GM23338 (cell line): ENCODE data around the gene ACY1. TPM values are rescaled to one million over a fixed set of nuclear protein-coding genes. Genes with fewer than 3 reads are reported as not detected.

ENCODE experiments used
- ATAC-seq: fragments of 200-7000 bp; cut with Tn5 transposase; 3 replicates; pipeline ENCODE4 v1.9.1; 2020
- DNase-seq: peaks from one replicate; pipeline ENCODE4 v3.0.0-alpha.2; 2015; ENCODE audit warnings: low spot score
- H2AFZ ChIP-seq: fragments of 200-600 bp; sonication (generic); 2 replicates; pipeline ENCODE4 v1.8.0; 2016; ENCODE audit warnings: antibody characterized with exemption, mild to moderate bottlenecking, moderate library complexity
- H3F3A ChIP-seq: fragments of 200-600 bp; sonication (generic); replicated peaks from 2 replicates; pipeline ENCODE4 v1.8.0; 2017; ENCODE audit warnings: antibody characterized with exemption, mixed run types, low read depth
- H3K27ac ChIP-seq: fragments of 200-600 bp; sonication (generic); 2 replicates; pipeline ENCODE4 v1.6.1; 2016; ENCODE audit warnings: low read depth
- H3K27me3 ChIP-seq: fragments of 200-600 bp; sonication (generic); 2 replicates; pipeline ENCODE4 v1.8.0; 2016; ENCODE audit warnings: mild to moderate bottlenecking, mixed run types, moderate library complexity; ENCODE audit not compliant: insufficient read depth
- H3K36me3 ChIP-seq: fragments of 200-600 bp; sonication (generic); 2 replicates; pipeline ENCODE4 v1.8.0; 2016; ENCODE audit warnings: mild to moderate bottlenecking; ENCODE audit not compliant: insufficient read depth
- H3K4me1 ChIP-seq: fragments of 200-600 bp; sonication (generic); 2 replicates; pipeline ENCODE4 v1.8.0; 2016; ENCODE audit warnings: mild to moderate bottlenecking, moderate library complexity; ENCODE audit not compliant: insufficient read depth
- H3K4me2 ChIP-seq: fragments of 200-600 bp; sonication (generic); 2 replicates; pipeline ENCODE4 v1.7.1; 2017; ENCODE audit warnings: mixed run types
- H3K4me3 ChIP-seq: fragments of 200-600 bp; sonication (generic); 2 replicates; pipeline ENCODE4 v1.6.1; 2016; ENCODE audit warnings: mixed run types
- H3K79me2 ChIP-seq: fragments of 200-600 bp; sonication (generic); replicated peaks from 2 replicates; pipeline ENCODE4 v1.8.0; 2017; ENCODE audit warnings: mild to moderate bottlenecking; ENCODE audit not compliant: insufficient read depth
- H3K9me2 ChIP-seq: fragments of 200-600 bp; sonication (generic); 2 replicates; pipeline ENCODE4 v1.8.0; 2017; ENCODE audit not compliant: insufficient read depth
- H4K20me1 ChIP-seq: fragments of 200-600 bp; sonication (generic); replicated peaks from 2 replicates; pipeline ENCODE4 v1.8.0; 2017; ENCODE audit warnings: mild to moderate bottlenecking; ENCODE audit not compliant: insufficient read depth
- H3K27ac Mint-ChIP-seq: 2 replicates; pipeline ENCODE4 v1.8.0; 2020; ENCODE audit warnings: inconsistent platforms, mild to moderate bottlenecking, moderate library complexity, mixed read lengths
- H3K27me3 Mint-ChIP-seq: 3 replicates; pipeline ENCODE4 v1.8.0; 2022; ENCODE audit warnings: low read depth, mild to moderate bottlenecking, moderate library complexity, mixed read lengths, inconsistent platforms; ENCODE audit not compliant: insufficient read depth, poor library complexity
- H3K36me3 Mint-ChIP-seq: 3 replicates; pipeline ENCODE4 v1.8.0; 2021; ENCODE audit warnings: low read depth, mild to moderate bottlenecking, inconsistent platforms, moderate library complexity, mixed read lengths
- H3K4me1 Mint-ChIP-seq: 3 replicates; pipeline ENCODE4 v1.8.0; 2020; ENCODE audit warnings: mild to moderate bottlenecking, inconsistent platforms, mixed read lengths
- H3K4me3 Mint-ChIP-seq: 3 replicates; pipeline ENCODE4 v1.8.0; 2021; ENCODE audit warnings: moderate library complexity, mild to moderate bottlenecking, inconsistent platforms, mixed read lengths
- H3K9me3 Mint-ChIP-seq: 3 replicates; pipeline ENCODE4 v1.8.0; 2020; ENCODE audit warnings: moderate library complexity, mild to moderate bottlenecking, inconsistent platforms, mixed read lengths
- CREB1 ChIP-seq: fragments of 250-450 bp; sonication (Bioruptor Pico); IDR thresholded peaks from 2 replicates; pipeline ENCODE4 v1.5.0; 2020; ENCODE audit warnings: low read depth, mild to moderate bottlenecking, moderate library complexity
- EZH2 ChIP-seq: fragments of 200-600 bp; sonication (generic); IDR thresholded peaks from one replicate; pipeline ENCODE4 v1.8.0; 2017; ENCODE audit warnings: antibody characterized with exemption, mild to moderate bottlenecking, low read depth; ENCODE audit not compliant: unreplicated experiment
- EZH2phosphoT487 ChIP-seq: fragments of 200-600 bp; sonication (generic); IDR thresholded peaks from one replicate; pipeline ENCODE4 v1.8.1; 2018; ENCODE audit warnings: antibody characterized with exemption; ENCODE audit not compliant: unreplicated experiment
- JUNB ChIP-seq: IDR thresholded peaks from one replicate; pipeline ENCODE4 v1.6.1; 2016; ENCODE audit warnings: antibody characterized with exemption; ENCODE audit not compliant: unreplicated experiment
- NANOG ChIP-seq: IDR thresholded peaks from 2 replicates; pipeline ENCODE4 v1.6.1; 2016; ENCODE audit warnings: antibody characterized with exemption, borderline replicate concordance
- POLR2AphosphoS5 ChIP-seq: IDR thresholded peaks from 2 replicates; pipeline ENCODE4 v1.6.1; 2016; ENCODE audit warnings: antibody characterized with exemption, low read depth
- ZNF114 ChIP-seq: fragments of 250-450 bp; sonication (Bioruptor Pico); IDR thresholded peaks from 2 replicates; pipeline ENCODE4 v1.5.0; 2020; ENCODE audit warnings: mild to moderate bottlenecking, moderate library complexity
- ZNF331 ChIP-seq: fragments of 250-450 bp; sonication (Bioruptor Pico); IDR thresholded peaks from 2 replicates; pipeline ENCODE4 v1.5.0; 2020; ENCODE audit warnings: low read depth, mild to moderate bottlenecking, moderate library complexity
- polyA plus RNA-seq: library from polyadenylated mRNA; unstranded; fragments of >200 nt; fragmentation: Nextera tagmentation; extraction: Ambion mirVana; gene quantifications from 2 replicates; pipeline ENCODE4 v1.2.1, GENCODE V29; 2016
- total RNA-seq: library from RNA; depleted of rRNA; stranded (reverse); fragments of >200 nt; shearing (Covaris generic); gene quantifications from 2 replicates; pipeline ENCODE4 v1.2.3, GENCODE V29; 2014
- TF ChIP-seq, protein P1 (sequence below), 2 experiments: fragments of 200-600 bp in 1 of 2; sonication (generic) in 1 of 2; conservative IDR thresholded peaks; 2 replicates each; pipeline versions ENCODE4 v1.5.1 to v1.6.1; 2016 to 2017; ENCODE audit warnings: antibody characterized with exemption in 2 of 2, low read depth in 2 of 2, mild to moderate bottlenecking in 2 of 2, moderate library complexity in 1 of 2
- TF ChIP-seq, protein P2 (sequence below): fragments of 250-450 bp; sonication (Bioruptor Pico); IDR thresholded peaks from 2 replicates; pipeline ENCODE4 v1.5.0; 2020; ENCODE audit warnings: mild to moderate bottlenecking, moderate library complexity
- TF ChIP-seq, protein P3 (sequence below): IDR thresholded peaks from one replicate; pipeline ENCODE4 v1.6.1; 2018; ENCODE audit warnings: antibody characterized with exemption; ENCODE audit not compliant: unreplicated experiment
- TF ChIP-seq, protein P4 (sequence below): IDR thresholded peaks from 2 replicates; pipeline ENCODE4 v1.6.1; 2016; ENCODE audit warnings: antibody characterized with exemption

The ACY1 gene
- total and polyA plus RNA-seq, 2 experiments from 2014 or later, result 38.4 to 62.8 TPM

DNA sequence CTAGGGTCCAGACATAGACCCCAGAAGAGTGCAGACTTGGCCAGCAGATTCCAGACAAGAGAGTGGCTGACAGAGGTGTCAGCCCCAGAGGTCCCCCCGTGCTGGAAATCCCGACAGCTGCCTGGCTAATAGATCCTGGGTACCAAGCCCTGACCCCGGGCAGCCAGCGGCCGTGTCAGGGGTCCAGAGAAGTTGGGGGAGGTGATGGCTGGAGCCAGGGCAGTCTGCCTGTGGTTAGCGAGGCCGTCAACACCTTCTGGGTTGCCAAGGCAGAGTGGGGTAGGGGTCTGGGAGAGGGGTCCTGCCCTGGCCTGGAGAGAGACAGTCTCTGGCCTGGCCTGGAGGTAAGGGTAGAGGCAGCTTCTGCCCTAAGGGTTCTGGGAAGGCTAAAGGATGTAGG is 37.5 kb downstream of the ACY1 start:
- Histone ChIP-seq H4K20me1 (no peaks in the 10 kb centered on the region), H3K27me3 (no peaks in the 10 kb centered on the region), H2AFZ (no peak overlapping the region), H3F3A (no peaks in the 10 kb centered on the region), H3K4me3 (no peak overlapping the region), H3K4me1 (peaks cover 3% of the 10 kb centered on the region; the same call in 1 of the 2 replicates), H3K4me2 (no peak overlapping the region), H3K36me3 (no peaks in the 10 kb centered on the region), H3K9me2 (no peaks in the 10 kb centered on the region), H3K27ac (no peak overlapping the region), H3K79me2 (no peaks in the 10 kb centered on the region)
- DNase-seq (no peak), ATAC-seq (no peak)
- Mint-ChIP-seq H3K27ac (no peak overlapping the region), H3K27me3 (peaks cover 12% of the 10 kb centered on the region), H3K4me1 (peaks cover 11% of the 10 kb centered on the region), H3K36me3 (no peaks in the 10 kb centered on the region), H3K9me3 (no peaks in the 10 kb centered on the region), H3K4me3 (no peak overlapping the region)
- TF ChIP-seq, protein P1, sequence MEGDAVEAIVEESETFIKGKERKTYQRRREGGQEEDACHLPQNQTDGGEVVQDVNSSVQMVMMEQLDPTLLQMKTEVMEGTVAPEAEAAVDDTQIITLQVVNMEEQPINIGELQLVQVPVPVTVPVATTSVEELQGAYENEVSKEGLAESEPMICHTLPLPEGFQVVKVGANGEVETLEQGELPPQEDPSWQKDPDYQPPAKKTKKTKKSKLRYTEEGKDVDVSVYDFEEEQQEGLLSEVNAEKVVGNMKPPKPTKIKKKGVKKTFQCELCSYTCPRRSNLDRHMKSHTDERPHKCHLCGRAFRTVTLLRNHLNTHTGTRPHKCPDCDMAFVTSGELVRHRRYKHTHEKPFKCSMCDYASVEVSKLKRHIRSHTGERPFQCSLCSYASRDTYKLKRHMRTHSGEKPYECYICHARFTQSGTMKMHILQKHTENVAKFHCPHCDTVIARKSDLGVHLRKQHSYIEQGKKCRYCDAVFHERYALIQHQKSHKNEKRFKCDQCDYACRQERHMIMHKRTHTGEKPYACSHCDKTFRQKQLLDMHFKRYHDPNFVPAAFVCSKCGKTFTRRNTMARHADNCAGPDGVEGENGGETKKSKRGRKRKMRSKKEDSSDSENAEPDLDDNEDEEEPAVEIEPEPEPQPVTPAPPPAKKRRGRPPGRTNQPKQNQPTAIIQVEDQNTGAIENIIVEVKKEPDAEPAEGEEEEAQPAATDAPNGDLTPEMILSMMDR (conservative IDR thresholded peaks at IDR 0.05; ENCODE audit: low read depth in 2 of 2), result no peak
- TF ChIP-seq ZNF331 (CRISPR knock-in tag), result no peak
- TF ChIP-seq, protein P2, sequence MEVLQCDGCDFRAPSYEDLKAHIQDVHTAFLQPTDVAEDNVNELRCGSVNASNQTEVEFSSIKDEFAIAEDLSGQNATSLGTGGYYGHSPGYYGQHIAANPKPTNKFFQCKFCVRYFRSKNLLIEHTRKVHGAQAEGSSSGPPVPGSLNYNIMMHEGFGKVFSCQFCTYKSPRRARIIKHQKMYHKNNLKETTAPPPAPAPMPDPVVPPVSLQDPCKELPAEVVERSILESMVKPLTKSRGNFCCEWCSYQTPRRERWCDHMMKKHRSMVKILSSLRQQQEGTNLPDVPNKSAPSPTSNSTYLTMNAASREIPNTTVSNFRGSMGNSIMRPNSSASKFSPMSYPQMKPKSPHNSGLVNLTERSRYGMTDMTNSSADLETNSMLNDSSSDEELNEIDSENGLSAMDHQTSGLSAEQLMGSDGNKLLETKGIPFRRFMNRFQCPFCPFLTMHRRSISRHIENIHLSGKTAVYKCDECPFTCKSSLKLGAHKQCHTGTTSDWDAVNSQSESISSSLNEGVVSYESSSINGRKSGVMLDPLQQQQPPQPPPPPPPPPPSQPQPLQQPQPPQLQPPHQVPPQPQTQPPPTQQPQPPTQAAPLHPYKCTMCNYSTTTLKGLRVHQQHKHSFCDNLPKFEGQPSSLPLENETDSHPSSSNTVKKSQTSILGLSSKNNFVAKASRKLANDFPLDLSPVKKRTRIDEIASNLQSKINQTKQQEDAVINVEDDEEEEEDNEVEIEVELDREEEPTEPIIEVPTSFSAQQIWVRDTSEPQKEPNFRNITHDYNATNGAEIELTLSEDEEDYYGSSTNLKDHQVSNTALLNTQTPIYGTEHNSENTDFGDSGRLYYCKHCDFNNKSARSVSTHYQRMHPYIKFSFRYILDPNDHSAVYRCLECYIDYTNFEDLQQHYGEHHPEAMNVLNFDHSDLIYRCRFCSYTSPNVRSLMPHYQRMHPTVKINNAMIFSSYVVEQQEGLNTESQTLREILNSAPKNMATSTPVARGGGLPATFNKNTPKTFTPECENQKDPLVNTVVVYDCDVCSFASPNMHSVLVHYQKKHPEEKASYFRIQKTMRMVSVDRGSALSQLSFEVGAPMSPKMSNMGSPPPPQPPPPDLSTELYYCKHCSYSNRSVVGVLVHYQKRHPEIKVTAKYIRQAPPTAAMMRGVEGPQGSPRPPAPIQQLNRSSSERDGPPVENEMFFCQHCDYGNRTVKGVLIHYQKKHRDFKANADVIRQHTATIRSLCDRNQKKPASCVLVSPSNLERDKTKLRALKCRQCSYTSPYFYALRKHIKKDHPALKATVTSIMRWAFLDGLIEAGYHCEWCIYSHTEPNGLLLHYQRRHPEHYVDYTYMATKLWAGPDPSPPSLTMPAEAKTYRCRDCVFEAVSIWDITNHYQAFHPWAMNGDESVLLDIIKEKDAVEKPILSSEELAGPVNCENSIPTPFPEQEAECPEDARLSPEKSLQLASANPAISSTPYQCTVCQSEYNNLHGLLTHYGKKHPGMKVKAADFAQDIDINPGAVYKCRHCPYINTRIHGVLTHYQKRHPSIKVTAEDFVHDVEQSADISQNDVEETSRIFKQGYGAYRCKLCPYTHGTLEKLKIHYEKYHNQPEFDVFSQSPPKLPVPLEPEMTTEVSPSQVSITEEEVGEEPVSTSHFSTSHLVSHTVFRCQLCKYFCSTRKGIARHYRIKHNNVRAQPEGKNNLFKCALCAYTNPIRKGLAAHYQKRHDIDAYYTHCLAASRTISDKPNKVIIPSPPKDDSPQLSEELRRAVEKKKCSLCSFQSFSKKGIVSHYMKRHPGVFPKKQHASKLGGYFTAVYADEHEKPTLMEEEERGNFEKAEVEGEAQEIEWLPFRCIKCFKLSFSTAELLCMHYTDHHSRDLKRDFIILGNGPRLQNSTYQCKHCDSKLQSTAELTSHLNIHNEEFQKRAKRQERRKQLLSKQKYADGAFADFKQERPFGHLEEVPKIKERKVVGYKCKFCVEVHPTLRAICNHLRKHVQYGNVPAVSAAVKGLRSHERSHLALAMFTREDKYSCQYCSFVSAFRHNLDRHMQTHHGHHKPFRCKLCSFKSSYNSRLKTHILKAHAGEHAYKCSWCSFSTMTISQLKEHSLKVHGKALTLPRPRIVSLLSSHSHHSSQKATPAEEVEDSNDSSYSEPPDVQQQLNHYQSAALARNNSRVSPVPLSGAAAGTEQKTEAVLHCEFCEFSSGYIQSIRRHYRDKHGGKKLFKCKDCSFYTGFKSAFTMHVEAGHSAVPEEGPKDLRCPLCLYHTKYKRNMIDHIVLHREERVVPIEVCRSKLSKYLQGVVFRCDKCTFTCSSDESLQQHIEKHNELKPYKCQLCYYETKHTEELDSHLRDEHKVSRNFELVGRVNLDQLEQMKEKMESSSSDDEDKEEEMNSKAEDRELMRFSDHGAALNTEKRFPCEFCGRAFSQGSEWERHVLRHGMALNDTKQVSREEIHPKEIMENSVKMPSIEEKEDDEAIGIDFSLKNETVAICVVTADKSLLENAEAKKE (CRISPR knock-in tag), result no peak
- TF ChIP-seq POLR2AphosphoS5, result no peak
- TF ChIP-seq, protein P3, sequence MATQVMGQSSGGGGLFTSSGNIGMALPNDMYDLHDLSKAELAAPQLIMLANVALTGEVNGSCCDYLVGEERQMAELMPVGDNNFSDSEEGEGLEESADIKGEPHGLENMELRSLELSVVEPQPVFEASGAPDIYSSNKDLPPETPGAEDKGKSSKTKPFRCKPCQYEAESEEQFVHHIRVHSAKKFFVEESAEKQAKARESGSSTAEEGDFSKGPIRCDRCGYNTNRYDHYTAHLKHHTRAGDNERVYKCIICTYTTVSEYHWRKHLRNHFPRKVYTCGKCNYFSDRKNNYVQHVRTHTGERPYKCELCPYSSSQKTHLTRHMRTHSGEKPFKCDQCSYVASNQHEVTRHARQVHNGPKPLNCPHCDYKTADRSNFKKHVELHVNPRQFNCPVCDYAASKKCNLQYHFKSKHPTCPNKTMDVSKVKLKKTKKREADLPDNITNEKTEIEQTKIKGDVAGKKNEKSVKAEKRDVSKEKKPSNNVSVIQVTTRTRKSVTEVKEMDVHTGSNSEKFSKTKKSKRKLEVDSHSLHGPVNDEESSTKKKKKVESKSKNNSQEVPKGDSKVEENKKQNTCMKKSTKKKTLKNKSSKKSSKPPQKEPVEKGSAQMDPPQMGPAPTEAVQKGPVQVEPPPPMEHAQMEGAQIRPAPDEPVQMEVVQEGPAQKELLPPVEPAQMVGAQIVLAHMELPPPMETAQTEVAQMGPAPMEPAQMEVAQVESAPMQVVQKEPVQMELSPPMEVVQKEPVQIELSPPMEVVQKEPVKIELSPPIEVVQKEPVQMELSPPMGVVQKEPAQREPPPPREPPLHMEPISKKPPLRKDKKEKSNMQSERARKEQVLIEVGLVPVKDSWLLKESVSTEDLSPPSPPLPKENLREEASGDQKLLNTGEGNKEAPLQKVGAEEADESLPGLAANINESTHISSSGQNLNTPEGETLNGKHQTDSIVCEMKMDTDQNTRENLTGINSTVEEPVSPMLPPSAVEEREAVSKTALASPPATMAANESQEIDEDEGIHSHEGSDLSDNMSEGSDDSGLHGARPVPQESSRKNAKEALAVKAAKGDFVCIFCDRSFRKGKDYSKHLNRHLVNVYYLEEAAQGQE, result no peak
- no peak for TF ChIP-seq JUNB
- TF ChIP-seq EZH2phosphoT487, result no peak
- no peak for TF ChIP-seq ZNF114 (CRISPR knock-in tag)
- TF ChIP-seq, protein P4, sequence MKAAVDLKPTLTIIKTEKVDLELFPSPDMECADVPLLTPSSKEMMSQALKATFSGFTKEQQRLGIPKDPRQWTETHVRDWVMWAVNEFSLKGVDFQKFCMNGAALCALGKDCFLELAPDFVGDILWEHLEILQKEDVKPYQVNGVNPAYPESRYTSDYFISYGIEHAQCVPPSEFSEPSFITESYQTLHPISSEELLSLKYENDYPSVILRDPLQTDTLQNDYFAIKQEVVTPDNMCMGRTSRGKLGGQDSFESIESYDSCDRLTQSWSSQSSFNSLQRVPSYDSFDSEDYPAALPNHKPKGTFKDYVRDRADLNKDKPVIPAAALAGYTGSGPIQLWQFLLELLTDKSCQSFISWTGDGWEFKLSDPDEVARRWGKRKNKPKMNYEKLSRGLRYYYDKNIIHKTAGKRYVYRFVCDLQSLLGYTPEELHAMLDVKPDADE, result no peak
- TF ChIP-seq CREB1 (CRISPR knock-in tag), result no peak
- TF ChIP-seq NANOG, result no peak
- no peak for TF ChIP-seq EZH2
